ENCODE results near the gene PPP6R1. TPM values are rescaled to one million over a fixed set of nuclear protein-coding genes. Genes with fewer than 3 reads are reported as not detected.

Gene PPP6R1, protein sequence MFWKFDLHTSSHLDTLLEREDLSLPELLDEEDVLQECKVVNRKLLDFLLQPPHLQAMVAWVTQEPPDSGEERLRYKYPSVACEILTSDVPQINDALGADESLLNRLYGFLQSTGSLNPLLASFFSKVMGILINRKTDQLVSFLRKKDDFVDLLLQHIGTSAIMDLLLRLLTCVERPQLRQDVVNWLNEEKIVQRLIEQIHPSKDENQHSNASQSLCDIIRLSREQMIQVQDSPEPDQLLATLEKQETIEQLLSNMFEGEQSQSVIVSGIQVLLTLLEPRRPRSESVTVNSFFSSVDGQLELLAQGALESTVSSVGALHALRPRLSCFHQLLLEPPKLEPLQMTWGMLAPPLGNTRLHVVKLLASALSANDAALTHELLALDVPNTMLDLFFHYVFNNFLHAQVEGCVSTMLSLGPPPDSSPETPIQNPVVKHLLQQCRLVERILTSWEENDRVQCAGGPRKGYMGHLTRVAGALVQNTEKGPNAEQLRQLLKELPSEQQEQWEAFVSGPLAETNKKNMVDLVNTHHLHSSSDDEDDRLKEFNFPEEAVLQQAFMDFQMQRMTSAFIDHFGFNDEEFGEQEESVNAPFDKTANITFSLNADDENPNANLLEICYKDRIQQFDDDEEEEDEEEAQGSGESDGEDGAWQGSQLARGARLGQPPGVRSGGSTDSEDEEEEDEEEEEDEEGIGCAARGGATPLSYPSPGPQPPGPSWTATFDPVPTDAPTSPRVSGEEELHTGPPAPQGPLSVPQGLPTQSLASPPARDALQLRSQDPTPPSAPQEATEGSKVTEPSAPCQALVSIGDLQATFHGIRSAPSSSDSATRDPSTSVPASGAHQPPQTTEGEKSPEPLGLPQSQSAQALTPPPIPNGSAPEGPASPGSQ
- 10 to 100 TPM; 32.6 to 79.4 (median 34.0) TPM for total RNA-seq

DNA sequence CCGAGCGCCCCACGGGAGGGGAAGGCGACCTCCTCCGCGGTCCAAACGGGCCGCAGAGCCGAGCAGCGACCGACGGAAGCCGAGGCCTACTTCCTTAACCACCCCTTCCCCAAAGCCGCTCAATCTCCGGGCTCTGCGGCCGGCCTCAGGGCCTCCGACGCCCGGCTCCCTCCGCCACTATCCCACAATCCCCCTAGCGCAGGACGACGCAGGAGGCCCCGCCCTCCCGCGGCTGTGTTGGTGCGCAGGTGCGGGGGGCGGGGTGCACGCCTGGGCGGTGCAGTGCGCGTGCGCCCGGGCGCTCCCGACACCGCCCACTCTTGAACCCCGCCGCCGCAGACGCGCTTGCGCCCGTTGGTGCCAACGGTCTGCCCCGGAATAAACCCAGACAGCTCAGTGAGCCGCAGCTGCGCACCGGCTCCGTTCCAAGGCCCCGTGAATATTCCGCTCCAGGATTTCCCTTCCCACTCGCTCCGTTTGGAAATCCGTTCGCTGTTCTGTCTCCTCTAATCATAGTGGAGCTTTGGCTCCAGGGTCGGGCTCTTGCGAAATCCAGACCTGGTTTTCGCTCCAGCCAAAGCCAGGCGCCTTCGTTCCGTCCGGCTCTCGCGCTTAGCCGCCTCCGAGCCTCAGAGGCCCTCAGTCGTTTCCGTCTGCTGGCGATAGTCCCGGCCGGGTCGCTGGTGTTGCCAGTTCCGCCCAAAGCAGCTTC lies at the start of gene PPP6R1:
Gene PPP6R1, minus strand, starts transcription at position 190 of the 712 bp plus-strand sequence. CDS start 11,914 bp downstream, outside the sequence.
- peak; percentile 98 for ATAC-seq
- H3K27ac ChIP-seq, result peak within 1 kb of the TSS; percentile 86 to 94 (median 91)
- peak within 1 kb of the TSS; percentile 87 to 96 for H3K4me3 ChIP-seq
- WGBS, 2 donors (ENCODE audit: low coverage in 1 of 2), result 0% methylated on average over 27 of the region's 76 CpGs; no CpG with 5 or more reads in 1 of the 2 donors
- H3K36me3 ChIP-seq, result peaks cover 0 to 8% of the 10 kb centered on the region in 2 donors
- H3K4me1 ChIP-seq, result peaks cover 0 to 48% (median 37%) of the 10 kb centered on the region in 3 donors
- TF ChIP-seq EP300 (IDR thresholded peaks at IDR 0.05) (no peak), POLR2A (IDR thresholded peaks at IDR 0.05) (peak; percentile 78 to 84), POLR2AphosphoS5 (IDR thresholded peaks at IDR 0.05) (peak; percentile 83)
- TF ChIP-seq, protein P1, sequence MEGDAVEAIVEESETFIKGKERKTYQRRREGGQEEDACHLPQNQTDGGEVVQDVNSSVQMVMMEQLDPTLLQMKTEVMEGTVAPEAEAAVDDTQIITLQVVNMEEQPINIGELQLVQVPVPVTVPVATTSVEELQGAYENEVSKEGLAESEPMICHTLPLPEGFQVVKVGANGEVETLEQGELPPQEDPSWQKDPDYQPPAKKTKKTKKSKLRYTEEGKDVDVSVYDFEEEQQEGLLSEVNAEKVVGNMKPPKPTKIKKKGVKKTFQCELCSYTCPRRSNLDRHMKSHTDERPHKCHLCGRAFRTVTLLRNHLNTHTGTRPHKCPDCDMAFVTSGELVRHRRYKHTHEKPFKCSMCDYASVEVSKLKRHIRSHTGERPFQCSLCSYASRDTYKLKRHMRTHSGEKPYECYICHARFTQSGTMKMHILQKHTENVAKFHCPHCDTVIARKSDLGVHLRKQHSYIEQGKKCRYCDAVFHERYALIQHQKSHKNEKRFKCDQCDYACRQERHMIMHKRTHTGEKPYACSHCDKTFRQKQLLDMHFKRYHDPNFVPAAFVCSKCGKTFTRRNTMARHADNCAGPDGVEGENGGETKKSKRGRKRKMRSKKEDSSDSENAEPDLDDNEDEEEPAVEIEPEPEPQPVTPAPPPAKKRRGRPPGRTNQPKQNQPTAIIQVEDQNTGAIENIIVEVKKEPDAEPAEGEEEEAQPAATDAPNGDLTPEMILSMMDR (IDR thresholded peaks at IDR 0.05), result peak in 1 of 4 experiments; percentile 5
- H3K27me3 ChIP-seq, result no peaks in the 10 kb centered on the region
- no peaks in the 10 kb centered on the region for H3K9me3 ChIP-seq

GRCh38 chr19:55308281-55308680 lies 49.5 kb upstream of the PPP6R1 start:
- 90% methylated on average over 8 of the region's 11 CpGs; no CpG with 5 or more reads in 1 of the 2 donors for WGBS, 2 donors (ENCODE audit: low coverage in 1 of 2)
- Histone ChIP-seq H3K4me1 (no peaks in the 10 kb centered on the region), H3K36me3 (peaks cover 0 to 73% of the 10 kb centered on the region in 2 donors), H3K27ac (no peak overlapping the region), H3K4me3 (no peak overlapping the region), H3K9me3 (no peaks in the 10 kb centered on the region), H3K27me3 (no peaks in the 10 kb centered on the region)
- no peak for TF ChIP-seq POLR2A (IDR thresholded peaks at IDR 0.05)
- TF ChIP-seq, protein P1 (IDR thresholded peaks at IDR 0.05), result no peak
- TF ChIP-seq EP300 (IDR thresholded peaks at IDR 0.05), result no peak
- no peak for TF ChIP-seq POLR2AphosphoS5 (IDR thresholded peaks at IDR 0.05)
- no peak for ATAC-seq

DNA sequence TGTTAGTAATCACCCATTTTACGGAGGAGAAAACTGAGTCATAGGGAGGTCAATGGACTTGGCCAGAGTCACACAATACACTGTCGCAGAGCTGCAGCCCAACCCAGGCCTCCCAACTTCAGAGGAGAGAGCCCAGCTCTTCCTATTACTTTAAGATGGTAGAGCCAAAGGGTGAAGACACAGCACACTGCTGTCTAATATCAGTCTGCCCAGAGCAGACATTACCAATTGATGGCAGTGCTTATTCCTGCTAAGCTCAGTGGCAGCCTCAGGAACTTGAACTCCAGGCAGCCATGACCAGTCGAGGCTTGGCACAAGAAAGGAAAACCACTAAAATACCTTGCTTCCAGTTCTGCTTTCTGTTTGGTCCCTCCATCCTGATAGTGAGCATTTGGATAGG lies 47.9 kb upstream of the PPP6R1 start:
- H3K36me3 ChIP-seq, result peaks cover 0 to 82% of the 10 kb centered on the region in 2 donors

GRCh38 chr19:55305983-55306562 lies 47.3 kb upstream of the PPP6R1 start:
- Histone ChIP-seq H3K27me3 (no peaks in the 10 kb centered on the region), H3K4me1 (peaks cover 0 to 11% (median 5%) of the 10 kb centered on the region in 3 donors), H3K9me3 (no peaks in the 10 kb centered on the region), H3K27ac (no peak overlapping the region), H3K4me3 (no peak overlapping the region), H3K36me3 (peaks cover 0 to 82% of the 10 kb centered on the region in 2 donors)
- TF ChIP-seq POLR2A (IDR thresholded peaks at IDR 0.05) (no peak), EP300 (IDR thresholded peaks at IDR 0.05) (no peak), POLR2AphosphoS5 (IDR thresholded peaks at IDR 0.05) (no peak)
- TF ChIP-seq, protein P1 (IDR thresholded peaks at IDR 0.05), result no peak
- 67 to 88% methylated on average over 2 to 6 of the region's 17 CpGs for WGBS, 2 donors (ENCODE audit: low coverage in 1 of 2)
- no peak for ATAC-seq

More for the DNA sequence above, 47.9 kb upstream of the PPP6R1 start:
- Histone ChIP-seq H3K4me3 (no peak overlapping the region), H3K27me3 (no peaks in the 10 kb centered on the region), H3K9me3 (no peaks in the 10 kb centered on the region), H3K4me1 (peaks cover 0 to 5% (median 0%) of the 10 kb centered on the region in 3 donors), H3K27ac (no peak overlapping the region)
- ATAC-seq, result no peak
- 58 to 63% methylated on average over 2 of the region's 3 CpGs for WGBS, 2 donors (ENCODE audit: low coverage in 1 of 2)
- TF ChIP-seq, protein P1 (IDR thresholded peaks at IDR 0.05), result no peak
- no peak for TF ChIP-seq POLR2AphosphoS5 (IDR thresholded peaks at IDR 0.05)
- TF ChIP-seq EP300 (IDR thresholded peaks at IDR 0.05), result no peak
- TF ChIP-seq POLR2A (IDR thresholded peaks at IDR 0.05), result no peak

Measured in gastroesophageal sphincter (tissue), 4 donors.